SK-N-SH (cell line): Measurements from ENCODE around the gene GPER1.

Source experiments
- CHD2 ChIP-seq: fragments of 150-350 bp; IDR thresholded peaks from 2 replicates; pipeline ENCODE4 v1.6.1; 2018; ENCODE audit warnings: low read length; ENCODE audit not compliant: partially characterized antibody
- JUND ChIP-seq: IDR thresholded peaks from 2 replicates; pipeline ENCODE4 v1.4.0; 2012
- NFIC ChIP-seq: IDR thresholded peaks from 2 replicates; pipeline ENCODE4 v1.4.0; 2012; ENCODE audit warnings: borderline replicate concordance
- POLR2AphosphoS5 ChIP-seq: IDR thresholded peaks from 2 replicates; pipeline ENCODE4 v1.6.1; 2012; ENCODE audit warnings: low read depth, low read length
- RFX5 ChIP-seq: IDR thresholded peaks from 2 replicates; pipeline ENCODE4 v1.6.1; 2012; ENCODE audit warnings: mild to moderate bottlenecking, improper control_type of control experiment, low read length
- SMC3 ChIP-seq: IDR thresholded peaks from 2 replicates; pipeline ENCODE4 v1.6.1; 2012; ENCODE audit warnings: low read depth, low read length, improper control_type of control experiment
- TAF1 ChIP-seq: IDR thresholded peaks from 2 replicates; pipeline ENCODE4 v1.6.1; 2012; ENCODE audit warnings: low read depth, mild to moderate bottlenecking, low read length, moderate library complexity, borderline replicate concordance
- TCF12 ChIP-seq: IDR thresholded peaks from 2 replicates; pipeline ENCODE4 v1.4.0; 2012
- TF ChIP-seq, protein P1 (sequence below): fragments of 200-600 bp; sonication (generic); IDR thresholded peaks from 2 replicates; pipeline ENCODE4 v1.6.1; 2017; ENCODE audit warnings: antibody characterized with exemption, mild to moderate bottlenecking, moderate library complexity
- TF ChIP-seq, protein P2 (sequence below): IDR thresholded peaks from 2 replicates; pipeline ENCODE4 v1.4.0; 2012; ENCODE audit warnings: low read depth

DNA sequence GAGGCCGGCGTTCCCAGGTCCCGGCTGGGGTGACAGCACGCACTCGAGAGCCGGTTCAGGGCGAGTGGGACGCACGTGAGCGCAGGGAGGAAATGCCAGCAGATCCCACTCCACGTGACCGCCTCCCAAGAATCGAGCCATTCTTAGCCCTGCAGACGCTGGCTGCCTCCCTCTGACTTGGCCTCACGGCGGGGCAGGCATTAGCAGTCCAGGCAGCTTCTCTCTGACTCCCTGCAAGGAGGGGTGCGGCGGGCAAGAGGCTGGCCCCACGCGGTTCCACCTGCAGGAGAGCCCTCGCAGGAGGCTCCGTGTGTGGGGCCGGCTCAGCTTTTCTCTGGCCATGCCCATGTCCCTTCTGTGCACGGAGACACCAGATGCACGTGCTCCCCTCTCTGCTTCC lies 33.5 kb upstream of the GPER1 start:
- TF ChIP-seq POLR2AphosphoS5 = no peak
- TF ChIP-seq, protein P1, sequence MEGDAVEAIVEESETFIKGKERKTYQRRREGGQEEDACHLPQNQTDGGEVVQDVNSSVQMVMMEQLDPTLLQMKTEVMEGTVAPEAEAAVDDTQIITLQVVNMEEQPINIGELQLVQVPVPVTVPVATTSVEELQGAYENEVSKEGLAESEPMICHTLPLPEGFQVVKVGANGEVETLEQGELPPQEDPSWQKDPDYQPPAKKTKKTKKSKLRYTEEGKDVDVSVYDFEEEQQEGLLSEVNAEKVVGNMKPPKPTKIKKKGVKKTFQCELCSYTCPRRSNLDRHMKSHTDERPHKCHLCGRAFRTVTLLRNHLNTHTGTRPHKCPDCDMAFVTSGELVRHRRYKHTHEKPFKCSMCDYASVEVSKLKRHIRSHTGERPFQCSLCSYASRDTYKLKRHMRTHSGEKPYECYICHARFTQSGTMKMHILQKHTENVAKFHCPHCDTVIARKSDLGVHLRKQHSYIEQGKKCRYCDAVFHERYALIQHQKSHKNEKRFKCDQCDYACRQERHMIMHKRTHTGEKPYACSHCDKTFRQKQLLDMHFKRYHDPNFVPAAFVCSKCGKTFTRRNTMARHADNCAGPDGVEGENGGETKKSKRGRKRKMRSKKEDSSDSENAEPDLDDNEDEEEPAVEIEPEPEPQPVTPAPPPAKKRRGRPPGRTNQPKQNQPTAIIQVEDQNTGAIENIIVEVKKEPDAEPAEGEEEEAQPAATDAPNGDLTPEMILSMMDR = no peak
- no peak for TF ChIP-seq TAF1
- no peak for TF ChIP-seq SMC3
- TF ChIP-seq, protein P2, sequence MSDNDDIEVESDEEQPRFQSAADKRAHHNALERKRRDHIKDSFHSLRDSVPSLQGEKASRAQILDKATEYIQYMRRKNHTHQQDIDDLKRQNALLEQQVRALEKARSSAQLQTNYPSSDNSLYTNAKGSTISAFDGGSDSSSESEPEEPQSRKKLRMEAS = no peak
- TF ChIP-seq CHD2 = no peak
- no peak for TF ChIP-seq JUND
- no peak for TF ChIP-seq NFIC
- no peak for TF ChIP-seq TCF12
- no peak for TF ChIP-seq RFX5
